Upper lobe of left lung (tissue), 4 donors: ENCODE data around the gene DNAJC5G.

ENCODE experiments used
- CTCF ChIP-seq, 6 experiments: fragments of 450-650 bp in 4 of 6; fragments of 200-600 bp in 2 of 6; sonication (generic) in 2 of 6; IDR thresholded peaks; one replicate each; pipeline ENCODE4 v1.5.1; 2016 to 2019; ENCODE audit warnings: antibody characterized with exemption in 6 of 6
- POLR2AphosphoS5 ChIP-seq, 2 donors: sonication (generic); formaldehyde crosslinking; IDR thresholded peaks; one replicate each; pipeline ENCODE4 v1.5.1; 2017; ENCODE audit warnings: antibody characterized with exemption in 2 of 2

- TF ChIP-seq CTCF (IDR thresholded peaks at IDR 0.05) (no peak), POLR2AphosphoS5 (IDR thresholded peaks at IDR 0.05) (no peak)
Observed at GRCh38 chr2:27324720-27325119, 49.5 kb downstream of the DNAJC5G start.
